SW480 (cell line): ENCODE measurements around the gene MGAT4B.

Experiments
- DNase-seq: peaks from one replicate; pipeline ENCODE4 v3.0.0-alpha.2; 2016; ENCODE audit warnings: low spot score

MGAT4B gene

DNA sequence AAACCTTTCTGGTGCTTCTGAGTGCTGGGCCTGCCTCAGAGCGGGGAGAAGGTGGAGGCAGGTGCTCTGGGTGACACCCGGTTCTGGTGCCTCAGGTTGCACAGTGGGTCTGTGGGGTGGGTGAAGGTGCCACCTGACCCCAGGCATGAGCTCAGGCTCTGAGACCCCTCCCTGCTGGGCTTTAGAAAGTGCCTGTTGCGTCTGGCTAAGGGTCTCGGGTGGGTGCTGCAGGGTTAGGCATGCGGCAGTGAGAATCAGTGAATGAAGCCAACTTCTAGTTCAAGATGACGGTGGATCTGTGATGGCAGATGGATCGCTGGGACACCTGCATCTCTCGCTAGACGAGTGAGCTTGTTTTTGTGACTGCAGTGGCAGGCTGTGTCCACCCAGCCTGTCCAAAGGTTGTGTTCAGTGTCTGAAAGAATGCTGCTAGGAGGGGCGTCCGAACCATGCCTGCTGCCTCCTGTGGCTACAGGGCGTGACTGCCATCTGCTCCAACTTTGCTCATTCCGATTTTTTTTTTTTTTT, 19.1 kb upstream of the MGAT4B start:
- DNase-seq = peak; percentile 86

- no peak for DNase-seq
These were observed 18.1 kb upstream of the MGAT4B start for GRCh38 chr5:179824745-179825112.

- DNase-seq = no peak
These were observed 17.5 kb upstream of the MGAT4B start for GRCh38 chr5:179823937-179824744.

GRCh38 chr5:179822444-179822990, 15.9 kb upstream of the MGAT4B start:
- DNase-seq = no peak

GRCh38 chr5:179822059-179822432, 15.4 kb upstream of the MGAT4B start:
- DNase-seq = no peak

DNA sequence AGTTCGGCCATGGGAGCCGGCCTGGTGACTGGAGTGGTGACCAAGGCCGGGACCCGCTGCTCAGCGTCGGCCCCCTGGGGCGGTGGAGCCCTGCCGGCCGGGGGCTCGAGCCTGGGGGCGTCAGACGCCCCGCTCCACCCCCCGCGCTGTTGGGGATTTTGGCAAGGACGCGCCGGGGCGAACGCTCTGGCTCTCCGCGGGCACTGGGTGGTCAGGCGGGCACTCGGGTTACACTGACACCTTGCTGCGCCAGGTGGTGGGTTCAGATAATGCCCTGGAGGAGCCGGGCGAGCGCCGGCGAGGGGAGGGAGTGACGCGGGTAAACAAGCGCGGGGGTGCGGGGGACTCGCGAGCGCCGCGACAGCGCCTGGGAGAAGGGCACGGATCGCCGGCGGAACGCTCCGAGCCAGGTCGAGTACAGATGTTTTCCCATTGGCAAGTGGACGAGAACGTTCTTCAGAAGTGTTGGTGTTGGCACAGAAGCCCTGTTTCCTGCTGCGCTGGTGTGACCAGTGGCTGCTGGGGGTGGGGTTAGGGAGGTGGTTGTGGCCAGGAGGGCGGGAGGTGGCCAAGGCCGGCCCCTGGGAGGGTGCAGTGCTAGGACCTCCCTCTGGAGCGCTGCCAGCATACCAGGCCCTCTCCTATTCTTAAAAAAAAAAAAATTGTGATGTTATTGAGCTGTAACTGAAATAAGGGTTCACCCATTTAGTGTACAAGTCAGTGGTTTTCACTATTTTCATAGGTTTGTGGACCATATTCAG, 14.8 kb upstream of the MGAT4B start:
- peak; percentile 91 for DNase-seq

GRCh38 chr5:179820483-179821297, 14.0 kb upstream of the MGAT4B start, which contains the start of gene SQSTM1:
TSS of gene SQSTM1 (plus strand) at chr5:179820905. CDS start at chr5:179820937, 32 bp downstream.
- peak; percentile 68 for DNase-seq

DNA sequence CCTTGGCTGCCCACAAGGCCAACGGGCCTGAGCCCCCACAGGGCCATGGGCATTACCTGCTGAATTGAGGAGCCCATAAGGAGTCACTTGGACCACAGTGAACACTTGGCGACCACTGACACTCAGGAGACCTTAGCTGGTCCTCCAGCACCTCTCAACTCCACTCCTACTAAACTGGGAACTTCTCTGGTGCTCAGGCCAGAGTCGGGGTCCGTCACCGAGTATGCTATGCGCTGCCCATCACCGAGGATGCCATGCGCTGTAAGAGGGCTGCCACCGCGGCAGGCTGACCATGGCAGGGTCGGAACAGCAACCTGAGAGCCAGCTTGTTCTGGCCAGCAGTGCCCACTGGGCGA, 13.4 kb upstream of the MGAT4B start:
- DNase-seq = no peak

DNA sequence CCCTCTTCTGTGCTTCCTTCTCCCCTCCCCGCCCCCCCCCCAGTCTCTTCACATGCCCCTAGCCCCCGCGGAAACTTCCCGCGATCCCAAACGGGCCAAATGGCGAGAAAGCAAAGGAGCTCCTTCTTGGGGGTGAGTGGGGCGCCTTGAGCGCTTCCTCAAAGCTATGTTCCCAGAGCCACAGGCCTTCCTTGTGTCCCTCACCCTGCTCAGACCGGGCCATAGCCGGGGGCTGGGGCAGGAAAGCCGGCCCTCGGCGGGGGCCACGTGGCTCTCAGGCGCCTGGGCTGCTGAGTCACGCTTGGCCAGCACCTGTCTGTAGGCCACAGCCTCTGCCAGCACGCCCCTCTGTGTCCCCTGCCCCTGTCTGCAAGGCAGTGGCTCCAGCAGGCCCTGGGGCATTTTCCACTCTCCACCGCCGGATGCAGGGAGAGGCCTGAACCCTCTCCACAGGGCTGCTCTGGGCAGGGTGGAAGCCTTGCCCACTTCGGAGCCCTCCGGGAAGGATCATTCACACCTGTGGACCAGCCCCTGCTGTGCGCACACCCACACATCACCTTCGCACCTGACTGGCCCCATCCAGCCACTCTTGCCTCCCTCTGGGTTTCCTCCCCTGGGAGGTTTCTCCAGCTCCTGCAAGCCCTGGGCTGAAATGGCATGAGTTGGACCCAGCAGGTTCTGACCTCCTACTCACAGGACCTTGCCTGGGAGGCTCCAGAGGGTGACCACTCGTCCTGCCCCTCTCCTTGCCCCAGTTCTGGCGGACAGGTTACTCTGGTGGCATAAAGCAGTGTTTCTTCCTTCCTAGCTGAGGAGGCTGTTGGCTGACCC, 12.8 kb upstream of the MGAT4B start:
- DNase-seq = peak; percentile 92

- DNase-seq = peak; percentile 98
These were observed 12.2 kb upstream of the MGAT4B start for GRCh38 chr5:179818746-179819295.

DNA sequence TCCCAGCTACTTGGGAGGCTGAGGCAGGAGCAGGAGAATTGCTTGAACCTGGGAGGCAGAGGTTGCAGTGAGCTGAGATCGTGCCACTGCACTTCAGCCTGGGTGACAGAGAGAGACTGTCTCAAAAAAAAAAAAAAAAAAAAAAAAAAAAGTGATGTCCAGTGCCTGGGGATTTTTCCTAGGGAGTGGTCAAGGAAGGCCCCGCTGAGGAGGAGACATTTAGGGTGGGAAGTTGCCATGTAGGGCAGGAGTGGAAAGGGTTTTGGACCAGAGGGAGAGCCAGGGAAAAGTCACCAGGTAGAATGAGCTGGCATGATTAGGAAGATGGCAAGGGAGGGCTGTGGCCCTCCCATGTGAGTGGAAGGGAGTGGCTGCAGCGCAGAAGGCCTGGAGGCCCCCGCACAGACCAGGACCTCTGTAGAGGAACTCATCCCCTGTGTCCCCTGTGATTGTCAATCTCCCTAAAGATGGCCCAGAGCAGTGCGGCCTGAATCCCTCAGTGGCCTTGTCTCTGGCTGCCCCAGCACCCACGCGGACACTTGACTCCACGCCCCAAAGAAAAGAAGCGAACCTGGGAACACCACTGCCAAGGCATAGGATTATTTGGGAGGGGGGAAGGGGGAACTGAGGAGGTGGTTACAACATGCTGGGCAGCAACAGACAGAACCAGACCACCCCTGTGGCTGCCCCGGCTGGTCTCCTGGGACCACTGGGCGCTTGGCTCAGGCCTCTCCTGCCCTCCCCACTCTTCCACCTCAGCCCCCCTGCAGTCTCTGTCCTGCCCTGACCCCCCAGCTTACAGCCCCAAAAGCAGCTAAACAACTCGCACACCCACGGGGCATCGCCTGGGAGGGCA, 11.5 kb upstream of the MGAT4B start:
- peak; percentile 56 for DNase-seq

GRCh38 chr5:179817470-179817840, 10.8 kb upstream of the MGAT4B start:
- DNase-seq = no peak

DNA sequence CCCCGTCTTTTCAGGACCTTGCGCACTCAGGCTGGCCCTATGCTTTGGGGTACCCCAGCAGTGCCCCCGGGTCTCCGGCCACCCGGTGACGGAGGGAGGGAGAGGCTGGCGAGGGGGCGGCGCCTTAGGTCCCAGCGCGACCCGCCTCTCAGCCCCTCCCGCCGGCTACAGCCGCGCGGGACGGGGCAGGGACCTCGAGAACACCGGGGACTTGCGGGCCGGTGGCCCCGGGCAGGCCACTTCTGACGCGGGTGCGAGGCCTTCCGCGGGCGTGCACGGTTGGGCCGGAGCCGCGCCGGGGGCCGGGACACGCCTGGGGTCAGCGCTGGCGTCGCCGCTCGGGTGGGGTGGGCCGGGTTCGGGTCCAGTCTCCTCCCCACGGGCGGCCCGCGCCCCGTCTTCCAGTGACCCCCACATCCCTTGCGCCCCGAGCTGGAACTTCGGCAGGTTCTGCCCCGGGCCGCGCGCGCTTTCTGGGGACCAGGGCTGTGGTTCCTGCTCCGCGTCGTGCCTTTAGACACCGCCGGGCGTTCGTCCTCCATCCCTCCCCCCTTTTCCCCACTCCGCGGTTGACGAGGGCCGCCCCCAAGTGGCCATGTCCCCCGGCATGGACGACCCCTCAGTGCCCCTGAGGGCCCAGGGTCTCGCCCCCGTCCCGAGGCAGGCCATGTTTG, 10.3 kb upstream of the MGAT4B start:
- DNase-seq = no peak

DNA sequence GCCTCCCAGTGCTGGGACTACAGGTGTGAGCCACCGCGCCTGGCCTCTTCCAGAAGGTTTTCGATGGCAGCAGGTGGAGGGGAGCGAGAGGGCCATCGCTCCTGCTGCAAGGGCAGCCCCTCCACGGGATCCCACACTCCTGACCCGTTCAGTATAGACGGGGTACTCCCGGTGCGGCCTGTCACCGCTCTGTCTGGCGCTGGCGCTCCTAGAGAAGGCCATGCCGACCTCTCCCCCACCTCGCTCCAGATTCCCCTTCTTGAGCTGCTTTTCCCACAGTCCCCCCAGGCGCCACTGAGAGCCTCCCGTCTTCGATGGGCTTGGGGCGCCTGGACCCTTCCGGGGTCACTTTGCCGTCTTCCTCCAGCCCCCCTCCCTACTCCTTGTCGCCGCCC, 9.7 kb upstream of the MGAT4B start:
- DNase-seq = no peak

- no peak for DNase-seq
These were observed 9.0 kb upstream of the MGAT4B start for GRCh38 chr5:179815491-179816249.

DNA sequence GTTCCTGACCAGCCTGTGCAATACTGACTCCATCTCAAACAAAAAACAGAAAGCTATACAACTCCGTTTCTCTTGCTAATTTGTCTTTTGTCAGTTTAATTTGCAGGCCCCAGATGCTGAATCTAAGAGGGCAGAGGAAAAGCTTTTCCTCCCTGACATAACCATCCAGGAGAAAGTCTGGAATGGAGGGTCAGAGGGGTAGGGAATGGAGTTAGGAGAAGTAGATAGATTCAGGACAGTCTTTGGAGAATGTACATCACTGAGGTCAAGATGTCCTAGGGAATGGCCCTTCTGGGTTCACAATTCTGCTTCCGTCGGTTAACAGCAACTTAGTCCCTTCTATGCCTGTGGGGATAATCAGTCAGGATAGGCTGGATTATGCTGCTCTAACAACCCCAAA, 7.4 kb upstream of the MGAT4B start:
- DNase-seq = no peak

DNA sequence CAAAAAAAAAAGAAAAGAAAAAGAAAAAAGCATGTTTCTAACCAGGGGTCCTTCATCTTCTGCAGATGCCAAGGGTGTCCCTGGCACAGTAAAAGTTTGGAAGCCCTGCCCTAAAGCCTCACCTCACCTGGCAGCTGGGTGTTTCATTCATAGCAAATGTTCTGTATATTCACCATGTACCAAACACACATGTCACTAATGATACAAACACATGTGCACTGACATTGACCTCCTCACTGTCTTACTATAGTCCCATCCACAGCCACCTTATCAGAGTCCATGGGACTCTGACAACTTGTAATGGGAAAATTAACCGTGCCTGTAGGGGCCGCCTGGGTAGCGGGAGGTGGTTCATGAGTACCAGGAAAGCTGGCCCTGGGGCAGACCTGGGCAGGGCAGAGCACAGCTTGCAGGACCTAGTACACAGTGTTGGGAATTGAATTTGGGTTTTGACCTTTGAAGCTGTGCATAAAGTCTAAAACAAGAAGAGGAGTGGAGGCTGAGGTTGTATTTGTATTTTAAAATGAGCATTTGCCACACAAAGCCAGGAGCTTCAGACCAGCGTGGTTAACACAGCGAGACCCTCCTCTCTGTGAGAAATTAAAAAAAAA, 6.4 kb upstream of the MGAT4B start:
- no peak for DNase-seq

DNA sequence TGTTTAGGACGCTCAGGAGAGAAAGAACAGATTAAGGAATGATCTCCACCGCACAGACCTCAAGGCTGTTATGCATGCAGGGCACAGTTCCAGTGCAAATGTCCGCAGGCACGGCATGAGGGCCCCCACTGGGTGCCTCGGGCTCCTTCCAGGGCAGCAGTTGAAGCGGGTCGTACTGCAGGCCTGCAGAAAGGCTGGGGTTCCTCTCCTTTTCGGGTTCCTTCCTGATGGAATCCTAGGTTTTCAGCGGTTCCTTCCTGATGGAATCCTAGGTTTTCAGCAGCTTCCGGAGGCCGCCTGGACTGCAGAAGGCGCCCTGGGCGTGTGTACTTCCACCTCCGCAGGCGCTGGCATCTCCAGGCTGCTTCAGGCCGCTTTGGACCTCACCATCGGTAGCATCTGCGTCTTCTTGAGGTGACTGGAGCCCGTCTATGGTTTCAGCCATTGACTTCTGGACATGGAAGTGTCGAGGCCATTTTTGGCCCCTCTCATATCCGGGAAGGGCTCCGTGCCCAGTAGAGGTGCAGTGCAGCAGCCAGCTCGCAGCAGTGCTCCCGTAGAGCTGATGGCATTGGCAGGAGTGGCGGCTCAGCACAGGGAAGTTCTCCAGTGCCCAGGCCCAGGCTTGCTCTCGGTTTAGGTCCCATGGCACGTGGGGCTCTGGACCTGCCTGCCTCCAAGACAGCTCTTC, 5.6 kb upstream of the MGAT4B start:
- DNase-seq = no peak
